Left forelimb (tissue), 1 donor: ENCODE results near the gene CREM.

ENCODE experiments used
- DNase-seq: peaks from one replicate; pipeline ENCODE4 v3.0.0-alpha.2; 2018; ENCODE audit warnings: low spot score

Gene CREM

DNA sequence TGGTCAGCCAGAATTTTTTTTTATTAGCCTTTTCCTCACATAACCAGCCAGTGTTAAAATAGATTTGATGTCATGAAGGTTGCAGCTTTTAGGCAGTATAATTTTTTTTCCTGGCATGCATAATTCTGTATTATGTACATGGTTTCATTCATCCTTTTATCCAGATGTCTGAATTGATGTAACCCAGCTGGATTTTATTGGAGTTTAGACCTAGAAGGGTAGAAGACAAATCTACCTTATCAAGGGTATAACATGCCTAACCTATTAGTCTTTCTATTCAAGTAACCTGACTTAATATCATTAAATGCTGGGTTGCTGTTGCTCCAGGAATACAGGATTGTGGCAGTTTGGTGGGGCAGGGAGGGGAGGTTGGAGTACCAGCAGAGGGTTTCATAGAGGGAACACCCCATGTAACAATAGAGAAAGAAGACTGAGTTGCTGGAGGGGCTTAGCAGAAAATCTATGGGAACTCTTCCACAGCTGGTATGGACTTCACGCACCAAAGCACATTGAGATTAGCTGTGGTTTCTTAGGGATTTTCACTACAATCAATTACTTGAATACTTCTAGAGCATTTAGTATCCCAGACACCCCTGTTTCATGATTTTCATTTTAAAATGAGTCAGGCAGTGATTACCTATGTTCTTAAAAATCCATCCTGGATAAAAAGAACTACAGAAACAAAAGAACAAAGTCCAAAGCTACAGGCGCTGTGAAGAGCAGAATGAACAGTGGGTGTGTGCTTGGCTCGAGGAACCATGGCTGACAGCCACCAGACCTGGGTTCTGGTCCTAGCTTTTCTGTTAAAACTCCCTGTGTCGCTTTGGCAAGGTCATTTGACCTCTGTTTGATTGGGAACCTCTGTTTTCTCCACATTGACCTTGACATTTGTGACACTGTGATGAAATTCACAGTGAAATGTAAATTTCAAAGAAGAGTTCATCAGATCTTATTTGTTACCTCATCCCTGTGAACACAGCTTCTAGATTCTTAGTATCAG lies 93.5 kb downstream of the CREM start:
- no peak for DNase-seq

DNA sequence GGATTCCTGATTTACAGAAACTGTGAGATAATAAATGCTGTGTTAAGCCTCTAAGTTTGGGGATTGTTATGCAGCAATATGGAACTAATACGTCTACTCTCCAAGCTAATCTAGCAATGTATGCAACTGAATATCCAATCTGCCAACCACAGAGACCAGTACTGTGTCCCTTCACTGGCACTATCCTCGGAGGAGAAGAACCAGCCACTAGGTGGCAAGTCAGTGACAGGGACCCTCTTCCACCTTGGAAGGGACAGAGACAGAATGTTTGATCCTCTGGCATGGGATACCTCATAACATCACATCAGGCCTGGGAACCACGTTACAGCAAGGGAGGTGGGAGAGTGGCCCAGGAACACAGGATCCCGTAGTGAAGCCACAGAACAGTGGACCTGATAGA lies 96.4 kb downstream of the CREM start:
- no peak for DNase-seq

DNA sequence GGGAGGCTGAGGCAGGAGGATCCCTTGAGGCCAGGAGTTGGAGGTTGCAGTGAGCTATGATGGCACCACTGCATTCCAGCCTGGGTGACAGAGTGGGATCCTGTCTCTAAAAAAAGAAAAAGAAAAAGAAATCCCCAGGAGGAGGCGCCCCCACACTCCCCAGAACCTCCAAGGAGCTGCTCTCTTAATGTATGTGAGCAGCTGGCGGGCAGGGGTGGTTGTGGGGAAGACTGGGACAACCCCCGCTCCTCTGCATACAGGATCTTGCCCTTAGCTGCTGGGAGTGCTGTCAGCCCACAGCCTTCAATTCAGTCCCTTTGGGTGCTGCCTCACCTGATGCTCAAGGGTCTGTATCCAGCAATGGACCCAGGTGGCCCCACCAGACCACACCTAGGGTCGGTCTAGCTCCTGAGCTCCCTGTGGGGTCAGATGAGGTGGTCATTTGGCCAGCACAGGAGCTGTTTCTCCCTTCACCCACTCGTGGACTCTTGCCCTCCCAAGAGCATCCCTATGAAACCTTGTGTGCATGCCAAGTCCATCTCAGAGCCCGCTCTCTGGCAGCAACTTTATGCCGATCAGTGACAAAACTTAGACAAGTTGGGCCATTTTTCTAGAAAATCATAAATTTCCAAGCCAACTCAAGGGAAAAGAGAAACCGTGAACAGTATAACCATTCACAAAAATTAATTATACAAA lies 97.5 kb downstream of the CREM start:
- DNase-seq, result no peak

DNA sequence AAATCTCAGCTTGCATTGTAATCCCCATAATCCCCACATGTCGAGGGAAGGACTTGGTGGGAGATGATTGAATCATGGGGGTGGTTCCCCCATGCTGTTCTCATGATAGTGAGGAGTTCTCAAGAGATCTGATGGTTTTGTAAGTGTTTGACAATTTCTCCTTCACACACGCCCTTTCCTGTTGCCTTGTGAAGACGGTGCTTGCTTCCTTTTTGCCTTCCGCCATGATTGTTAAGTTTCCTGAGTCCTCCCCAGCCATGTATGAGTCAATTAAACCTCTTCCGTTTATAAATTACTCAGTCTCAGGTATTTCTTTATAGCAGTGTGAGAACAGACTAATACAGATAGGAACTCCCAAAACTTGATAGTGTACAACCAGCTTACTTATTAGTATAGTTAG lies 98.6 kb downstream of the CREM start:
- DNase-seq, result no peak

- no peak for DNase-seq
Observed at GRCh38 chr10:35226507-35226906, 99.9 kb downstream of the CREM start.

DNA sequence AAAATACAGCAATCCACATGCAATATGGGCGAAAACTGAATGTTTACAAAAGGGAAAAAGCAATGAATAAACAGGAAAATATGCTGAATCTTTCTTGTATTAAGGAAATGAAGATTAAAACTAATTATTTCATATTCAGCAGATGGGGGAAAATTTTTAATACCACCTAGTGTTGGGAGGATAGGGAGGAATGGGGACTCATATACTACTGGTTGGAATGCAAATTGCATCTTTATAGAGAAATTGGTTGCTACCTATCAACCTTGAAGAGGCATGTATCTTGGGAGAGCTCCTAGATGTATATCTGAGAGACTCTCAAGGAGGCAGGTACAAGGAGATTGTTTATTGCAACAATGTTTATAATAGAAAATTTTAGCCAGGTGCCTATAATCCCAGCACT lies 101.4 kb downstream of the CREM start:
- DNase-seq, result no peak

DNA sequence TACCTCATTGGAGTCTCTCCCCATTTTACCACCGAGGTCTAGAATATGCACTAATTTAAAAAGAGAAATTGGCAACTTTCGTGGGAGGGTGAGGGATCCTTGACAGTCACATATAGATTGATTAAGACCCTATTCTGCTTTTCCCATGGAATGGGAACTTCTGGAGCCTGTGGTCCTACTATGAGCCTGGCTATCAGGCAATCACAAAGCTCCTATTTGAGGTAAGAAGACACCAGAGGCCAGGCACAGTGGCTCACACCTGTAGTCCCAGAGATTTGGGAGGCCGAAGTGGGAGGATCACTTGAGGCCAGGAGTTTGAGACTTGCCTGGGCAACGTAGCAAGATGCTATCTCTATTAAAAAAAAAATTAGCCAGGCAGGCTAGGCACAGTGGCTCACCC lies 105.0 kb downstream of the CREM start:
- DNase-seq, result no peak

GRCh38 chr10:35232527-35232926 lies 105.9 kb downstream of the CREM start:
- DNase-seq, result no peak

GRCh38 chr10:35234073-35234472 lies 107.4 kb downstream of the CREM start:
- no peak for DNase-seq

GRCh38 chr10:35236739-35237138 lies 110.1 kb downstream of the CREM start:
- no peak for DNase-seq

GRCh38 chr10:35237766-35238512 lies 111.3 kb downstream of the CREM start:
- DNase-seq, result no peak

GRCh38 chr10:35244549-35244948 lies 117.9 kb downstream of the CREM start:
- no peak for DNase-seq

GRCh38 chr10:35246770-35247343 lies 120.2 kb downstream of the CREM start:
- DNase-seq, result no peak

GRCh38 chr10:35251373-35252100 lies 124.9 kb downstream of the CREM start:
- no peak for DNase-seq

DNA sequence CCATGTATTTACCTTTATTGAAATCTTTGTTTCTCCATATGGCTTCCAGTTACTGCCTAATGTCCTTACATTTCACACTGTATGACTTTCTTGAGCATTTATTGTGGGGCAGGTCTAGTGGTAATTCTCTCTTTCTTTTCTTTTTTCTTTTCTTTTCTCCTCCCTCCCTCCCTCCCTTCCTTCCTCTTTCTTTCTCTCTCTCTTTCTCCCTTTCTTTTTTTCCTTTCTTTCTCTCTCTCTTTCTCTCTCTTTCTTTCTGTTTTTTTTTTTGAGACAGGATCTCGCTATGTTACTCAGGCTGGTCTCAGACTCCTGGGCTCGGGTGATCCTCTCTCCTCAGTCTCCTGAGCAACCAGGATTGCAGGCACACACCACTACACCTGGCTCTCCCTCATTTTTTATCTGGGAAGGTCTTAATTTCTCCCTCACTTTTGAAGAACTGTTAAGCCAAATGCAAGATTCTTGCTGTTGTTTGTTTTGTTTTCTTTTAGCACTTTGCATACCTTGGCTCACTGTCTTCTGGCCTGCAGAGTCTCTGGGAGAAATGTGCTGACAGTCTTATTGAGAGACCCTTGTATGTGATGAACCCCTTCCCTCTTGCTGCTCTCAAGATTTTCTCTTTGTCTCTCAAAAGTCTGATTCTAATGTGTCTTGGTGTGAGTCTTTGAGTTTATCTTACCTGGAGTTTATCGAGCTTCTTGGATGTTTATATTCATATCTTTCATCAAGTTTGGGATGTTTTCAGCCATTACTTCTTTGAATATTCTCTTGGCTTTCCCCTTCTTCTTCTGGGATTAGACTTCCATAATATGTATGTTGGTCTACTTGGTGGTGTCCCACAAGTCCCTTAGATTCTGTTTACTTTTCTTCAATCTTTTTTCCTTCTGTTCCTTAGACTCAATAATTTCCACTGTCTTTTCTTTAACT lies 130.7 kb downstream of the CREM start:
- DNase-seq, result no peak

DNA sequence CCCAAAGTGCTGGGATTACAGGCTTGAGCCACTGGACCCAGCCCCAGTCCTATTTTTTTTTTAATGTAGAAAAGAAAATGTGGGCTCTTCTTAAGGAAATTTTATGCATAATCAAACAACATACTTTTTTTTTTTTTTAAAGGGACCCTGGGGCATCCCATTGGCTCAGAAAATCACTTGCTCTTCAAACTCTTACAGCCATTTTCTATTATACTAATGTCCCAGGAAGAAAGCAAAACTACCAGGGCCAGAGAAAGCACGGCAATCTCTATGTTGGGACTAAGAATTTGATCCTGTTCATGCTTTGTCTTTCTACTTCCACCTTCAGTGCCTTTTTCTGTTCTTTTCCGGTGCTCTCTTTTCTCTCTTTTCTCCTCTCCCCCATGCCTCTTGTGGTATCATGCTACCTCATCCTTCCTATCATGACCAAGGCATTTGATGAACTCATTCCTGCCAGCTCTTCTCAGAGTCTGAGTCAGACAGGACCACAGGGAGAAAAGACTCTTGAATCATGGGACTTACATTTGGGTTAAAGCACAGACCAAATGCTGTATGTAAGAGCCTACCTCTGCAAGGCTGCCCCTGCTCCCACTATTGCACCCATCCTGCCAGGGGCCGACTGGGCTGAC lies 133.2 kb downstream of the CREM start:
- no peak for DNase-seq

GRCh38 chr10:35262436-35262835 lies 135.8 kb downstream of the CREM start:
- DNase-seq, result no peak
